GM21423 (cell line): Measurements from ENCODE around the gene NRP1.

Experiments used
- ATAC-seq: cut with Tn5 transposase; IDR thresholded peaks from one replicate; pipeline ENCODE4 v1.9.1; 2021; ENCODE audit warnings: mild to moderate bottlenecking, moderate library complexity; ENCODE audit not compliant: unreplicated experiment

NRP1 gene

GRCh38 chr10:33350041-33350440, 15.6 kb upstream of the NRP1 start:
- no peak for ATAC-seq

- ATAC-seq, result no peak
Measured at GRCh38 chr10:33349268-33349667, 14.8 kb upstream of the NRP1 start.

- no peak for ATAC-seq
Measured at GRCh38 chr10:33347211-33347610, 12.7 kb upstream of the NRP1 start.

- no peak for ATAC-seq
Measured at GRCh38 chr10:33345236-33345635, 10.8 kb upstream of the NRP1 start.

- ATAC-seq, result no peak
Measured at GRCh38 chr10:33344676-33345075, 10.2 kb upstream of the NRP1 start.

GRCh38 chr10:33341637-33342036, 7.2 kb upstream of the NRP1 start:
- ATAC-seq, result no peak

GRCh38 chr10:33337326-33337957, 3.0 kb upstream of the NRP1 start:
- no peak for ATAC-seq

GRCh38 chr10:33336582-33337325, 2.3 kb upstream of the NRP1 start:
- no peak for ATAC-seq

- ATAC-seq, result no peak
Measured at GRCh38 chr10:33335801-33336581, 1.5 kb upstream of the NRP1 start.

GRCh38 chr10:33335551-33335800, 1.0 kb upstream of the NRP1 start:
- no peak for ATAC-seq

GRCh38 chr10:33334805-33335550, 511 bp upstream of the NRP1 start:
- ATAC-seq, result no peak

- ATAC-seq, result peak; percentile 42
Measured at GRCh38 chr10:33333260-33334101, 986 bp downstream of the NRP1 start.

GRCh38 chr10:33332183-33333065, 2.0 kb downstream of the NRP1 start:
- ATAC-seq, result no peak

- no peak for ATAC-seq
Measured at GRCh38 chr10:33331379-33331694, 3.1 kb downstream of the NRP1 start.

- ATAC-seq, result peak; percentile 47
Measured at GRCh38 chr10:33330543-33331378, 3.7 kb downstream of the NRP1 start.

- no peak for ATAC-seq
Measured at GRCh38 chr10:33329178-33329577, 5.3 kb downstream of the NRP1 start.

- no peak for ATAC-seq
Measured at GRCh38 chr10:33328253-33328652, 6.2 kb downstream of the NRP1 start.

- no peak for ATAC-seq
Measured at GRCh38 chr10:33327751-33328150, 6.7 kb downstream of the NRP1 start.

- no peak for ATAC-seq
Measured at GRCh38 chr10:33326933-33327332, 7.5 kb downstream of the NRP1 start.
